HG02943 (cell line): ENCODE data around the gene PER1.
"Not testable (repeated sequence)": the region's sequence is repeated elsewhere in the genome, so short reads cannot be mapped to it uniquely, and the experiment has no call there.

Experiments used
- ATAC-seq: cut with Tn5 transposase; IDR thresholded peaks from one replicate; pipeline ENCODE4 v1.9.1; 2021; ENCODE audit warnings: mild to moderate bottlenecking, low read depth, moderate library complexity; ENCODE audit not compliant: unreplicated experiment

PER1 gene

GRCh38 chr17:8152112-8152775, at the start of gene PER1:
TSS of gene PER1 (minus strand) at chr17:8152404. CDS start at chr17:8150706, 1,698 bp downstream.
- no peak for ATAC-seq

GRCh38 chr17:8192070-8192815, 40.0 kb upstream of the PER1 start:
- ATAC-seq = no peak

- ATAC-seq = no peak
Measured at GRCh38 chr17:8190506-8190905, 38.3 kb upstream of the PER1 start.

- peak; percentile 59 for ATAC-seq
Measured at GRCh38 chr17:8189711-8190477, 37.7 kb upstream of the PER1 start, which contains the start of gene BORCS6. TSS of gene BORCS6 (minus strand) at chr17:8190180. CDS start at chr17:8190140, 40 bp downstream.

GRCh38 chr17:8189041-8189710, 37.0 kb upstream of the PER1 start:
- ATAC-seq = no peak

GRCh38 chr17:8188263-8188839, 36.1 kb upstream of the PER1 start:
- ATAC-seq = no peak

- no peak for ATAC-seq
Measured at GRCh38 chr17:8187517-8188262, 35.5 kb upstream of the PER1 start.

- ATAC-seq = no peak
Measured at GRCh38 chr17:8186787-8187516, 34.7 kb upstream of the PER1 start.

- no peak for ATAC-seq
Measured at GRCh38 chr17:8186446-8186786, 34.2 kb upstream of the PER1 start.

GRCh38 chr17:8185582-8186445, 33.6 kb upstream of the PER1 start:
- ATAC-seq = no peak

GRCh38 chr17:8176998-8177731, 25.0 kb upstream of the PER1 start:
- no peak for ATAC-seq

- ATAC-seq = no peak
Measured at GRCh38 chr17:8176197-8176940, 24.2 kb upstream of the PER1 start, which contains the start of gene TMEM107. TSS of gene TMEM107 (minus strand) at chr17:8176380. CDS start at chr17:8176286, 94 bp downstream.

GRCh38 chr17:8175795-8176196, 23.6 kb upstream of the PER1 start:
- ATAC-seq = no peak

GRCh38 chr17:8173871-8174322, 21.7 kb upstream of the PER1 start:
- no peak for ATAC-seq

- peak; percentile 66 for ATAC-seq
Measured at GRCh38 chr17:8173056-8173870, 21.1 kb upstream of the PER1 start.

GRCh38 chr17:8170186-8170585, 18.0 kb upstream of the PER1 start:
- ATAC-seq = not testable (repeated sequence)
